H9 (cell line): ENCODE results near the gene RRBP1. TPM values are rescaled to one million over a fixed set of nuclear protein-coding genes. Genes with fewer than 3 reads are reported as not detected.

Source experiments
- DNase-seq: peaks from one replicate; pipeline ENCODE4 v3.0.0-alpha.2; 2017
- H2AFZ ChIP-seq: one replicate; pipeline ENCODE4 v1.6.1; 2013; ENCODE audit warnings: mild to moderate bottlenecking, low read length, control low read depth, moderate library complexity
- H2AK5ac ChIP-seq: 2 replicates; pipeline ENCODE4 v1.6.1; 2013; ENCODE audit warnings: low read length, control low read depth, mixed read lengths; ENCODE audit not compliant: insufficient read length
- H2BK120ac ChIP-seq: one replicate; pipeline ENCODE4 v1.6.1; 2013; ENCODE audit warnings: low read depth, mild to moderate bottlenecking, low read length, control low read depth, inconsistent platforms; ENCODE audit not compliant: poor library complexity, severe bottlenecking
- H2BK12ac ChIP-seq: 2 replicates; pipeline ENCODE4 v1.6.1; 2013; ENCODE audit warnings: low read length, control low read depth, mixed read lengths, low read depth; ENCODE audit not compliant: insufficient read length
- H2BK15ac ChIP-seq: 2 replicates; pipeline ENCODE4 v1.6.1; 2013; ENCODE audit warnings: low read depth, low read length, control low read depth
- H2BK20ac ChIP-seq: one replicate; pipeline ENCODE4 v1.6.1; 2013; ENCODE audit warnings: low read depth, mild to moderate bottlenecking, low read length, control low read depth, inconsistent platforms; ENCODE audit not compliant: poor library complexity, severe bottlenecking
- H2BK5ac ChIP-seq: 2 replicates; pipeline ENCODE4 v1.6.1; 2013; ENCODE audit warnings: low read length, control low read depth, mixed read lengths; ENCODE audit not compliant: insufficient read length
- H3K14ac ChIP-seq: 2 replicates; pipeline ENCODE4 v1.6.1; 2013; ENCODE audit warnings: low read length, control low read depth; ENCODE audit not compliant: insufficient read depth
- H3K18ac ChIP-seq: 2 replicates; pipeline ENCODE4 v1.6.1; 2013; ENCODE audit warnings: low read depth, mild to moderate bottlenecking, mixed read lengths, low read length, control low read depth; ENCODE audit not compliant: insufficient read length
- H3K23ac ChIP-seq: 2 replicates; pipeline ENCODE4 v1.6.1; 2013; ENCODE audit warnings: low read length, control low read depth, mixed read lengths, low read depth; ENCODE audit not compliant: insufficient read length
- H3K23me2 ChIP-seq: 2 replicates; pipeline ENCODE4 v1.6.1; 2013; ENCODE audit warnings: low read depth, mild to moderate bottlenecking, mixed read lengths, low read length, control low read depth; ENCODE audit not compliant: insufficient read length, poor library complexity, severe bottlenecking
- H3K27ac ChIP-seq: 2 replicates; pipeline ENCODE4 v1.5.1; 2013; ENCODE audit warnings: low read length, control low read depth, mixed read lengths, low read depth; ENCODE audit not compliant: insufficient read length
- H3K27me3 ChIP-seq: 2 replicates; pipeline ENCODE4 v1.6.1; 2013; ENCODE audit warnings: low read length, control low read depth, inconsistent platforms; ENCODE audit not compliant: insufficient read depth
- H3K4ac ChIP-seq: 2 replicates; pipeline ENCODE4 v1.6.1; 2013; ENCODE audit warnings: low read depth, mild to moderate bottlenecking, control low read depth, inconsistent platforms, low read length, moderate library complexity
- H3K4me1 ChIP-seq: 2 replicates; pipeline ENCODE4 v1.6.1; 2013; ENCODE audit warnings: low read length, control low read depth, inconsistent platforms; ENCODE audit not compliant: insufficient read depth
- H3K4me2 ChIP-seq: 2 replicates; pipeline ENCODE4 v1.6.1; 2013; ENCODE audit warnings: low read length, control low read depth, mixed read lengths; ENCODE audit not compliant: insufficient read length, insufficient read depth
- H3K56ac ChIP-seq: 2 replicates; pipeline ENCODE4 v1.6.1; 2013; ENCODE audit warnings: low read depth, mild to moderate bottlenecking, mixed read lengths, low read length, control low read depth; ENCODE audit not compliant: insufficient read length
- H3K79me1 ChIP-seq: 2 replicates; pipeline ENCODE4 v1.6.1; 2013; ENCODE audit warnings: low read depth, mild to moderate bottlenecking, moderate library complexity, low read length, control low read depth, inconsistent platforms; ENCODE audit not compliant: insufficient read depth, poor library complexity, severe bottlenecking
- H3K79me2 ChIP-seq: 2 replicates; pipeline ENCODE4 v1.6.1; 2013; ENCODE audit warnings: low read length, control low read depth, inconsistent platforms; ENCODE audit not compliant: insufficient read depth
- H3K9ac ChIP-seq: 2 replicates; pipeline ENCODE4 v1.6.1; 2013; ENCODE audit warnings: low read length, control low read depth, mixed read lengths; ENCODE audit not compliant: insufficient read length; ENCODE audit errors: extremely low read depth
- H3K9me3 ChIP-seq: one replicate; pipeline ENCODE4 v1.6.1; 2013; ENCODE audit warnings: low read depth, low read length, inconsistent platforms; ENCODE audit not compliant: control insufficient read depth
- H3T11ph ChIP-seq: one replicate; pipeline ENCODE4 v1.6.1; 2013; ENCODE audit warnings: mild to moderate bottlenecking, low read length, control low read depth, inconsistent platforms
- H4K20me1 ChIP-seq: one replicate; pipeline ENCODE4 v1.6.1; 2013; ENCODE audit not compliant: control insufficient read depth, insufficient read length, insufficient read depth
- H4K5ac ChIP-seq: 2 replicates; pipeline ENCODE4 v1.6.1; 2013; ENCODE audit warnings: low read depth, mild to moderate bottlenecking, mixed read lengths, low read length, control low read depth; ENCODE audit not compliant: insufficient read length
- H4K8ac ChIP-seq: replicated peaks from 2 replicates; pipeline ENCODE4 v1.6.1; 2013; ENCODE audit warnings: low read length, control low read depth, mixed read lengths, low read depth; ENCODE audit not compliant: insufficient read length
- H4K91ac ChIP-seq: 2 replicates; pipeline ENCODE4 v1.6.1; 2013; ENCODE audit warnings: low read depth, mild to moderate bottlenecking, moderate library complexity, mixed read lengths, low read length, control low read depth; ENCODE audit not compliant: insufficient read length
- H3K27ac Mint-ChIP-seq, 3 experiments: 2 replicates in 2 of 3; 3 replicates in 1 of 3; pipeline ENCODE4 v1.8.0; 2020 to 2021; ENCODE audit warnings: mixed read lengths in 3 of 3, mild to moderate bottlenecking in 1 of 3, moderate library complexity in 1 of 3
- H3K27me3 Mint-ChIP-seq: 2 replicates; pipeline ENCODE4 v1.8.0; 2021; ENCODE audit warnings: low read depth, mild to moderate bottlenecking, moderate library complexity, mixed read lengths
- H3K36me3 Mint-ChIP-seq, 3 experiments: 2 replicates in 2 of 3; 3 replicates in 1 of 3; pipeline ENCODE4 v1.8.0; 2020 to 2021; ENCODE audit warnings: low read depth in 3 of 3, mixed read lengths in 3 of 3; ENCODE audit not compliant: insufficient read depth in 1 of 3
- H3K4me1 Mint-ChIP-seq, 2 experiments: 2 replicates each; pipeline ENCODE4 v1.8.0; 2020; ENCODE audit warnings: mixed read lengths in 2 of 2
- H3K4me3 Mint-ChIP-seq, 2 experiments: 2 replicates in 1 of 2; 3 replicates in 1 of 2; pipeline ENCODE4 v1.8.0; 2020 to 2021; ENCODE audit warnings: mild to moderate bottlenecking in 2 of 2, mixed read lengths in 2 of 2, moderate library complexity in 1 of 2
- H3K9me3 Mint-ChIP-seq, 2 experiments: 2 replicates in 1 of 2; 3 replicates in 1 of 2; pipeline ENCODE4 v1.8.0; 2020; ENCODE audit warnings: mild to moderate bottlenecking in 2 of 2, mixed read lengths in 2 of 2, moderate library complexity in 1 of 2
- CTCF ChIP-seq: fragments of 200-600 bp; sonication (generic); conservative IDR thresholded peaks from 3 replicates; pipeline ENCODE4 v1.8.0; 2021; ENCODE audit warnings: antibody characterized with exemption, mild to moderate bottlenecking
- WGBS: extraction: QIAGEN DNeasy Blood & Tissue Kit; methylation state at CpG from one replicate; pipeline ENCODE4 v1.1.7; 2013; ENCODE audit warnings: missing lambda C conversion rate, low lambda C conversion rate, mixed read lengths; ENCODE audit not compliant: insufficient read length; ENCODE audit errors: extremely low coverage; 5-methylcytosine and 5-hydroxymethylcytosine counted together
- total RNA-seq: library from RNA; stranded (reverse); gene quantifications from 2 replicates; pipeline ENCODE4 v1.2.1, GENCODE V29; 2021

Gene RRBP1
- total RNA-seq, 1 experiment from 2014 or later, result 97.8 TPM

- no peaks in the 10 kb centered on the region for H3K27me3 Mint-ChIP-seq
- Histone ChIP-seq H2BK12ac (no peak overlapping the region), H4K20me1 (no peaks in the 10 kb centered on the region), H3K79me1 (no peaks in the 10 kb centered on the region), H3K23me2 (no peaks in the 10 kb centered on the region), H2BK20ac (no peak overlapping the region), H3K9me3 (no peaks in the 10 kb centered on the region), H3K56ac (no peak overlapping the region), H3K4me1 (no peaks in the 10 kb centered on the region), H2AFZ (no peak overlapping the region), H3K4me2 (no peak overlapping the region), H3K27ac (no peak overlapping the region), H3K18ac (no peak overlapping the region), H3K23ac (no peak overlapping the region), H4K91ac (no peak overlapping the region), H3K27me3 (no peaks in the 10 kb centered on the region), H3K79me2 (no peaks in the 10 kb centered on the region; the same call in 1 of the 2 replicates), H3K9ac (no peak overlapping the region), H2BK5ac (no peak overlapping the region), H2BK120ac (no peak overlapping the region), H2BK15ac (no peak overlapping the region), H3T11ph (no peak overlapping the region), H3K14ac (no peak overlapping the region), H4K8ac (no peak overlapping the region), H2AK5ac (no peak overlapping the region), H4K5ac (no peak overlapping the region), H3K4ac (no peak overlapping the region)
- no peak overlapping the region for H3K4me3 Mint-ChIP-seq
- H3K27ac Mint-ChIP-seq, result peak overlapping the region in 2 of 3 experiments; percentile 54 to 84; a peak in 3 of 7 replicates
- WGBS, result no CpG with 5 or more reads among the region's 13 CpGs
- H3K4me1 Mint-ChIP-seq, result peaks cover 11 to 27% of the 10 kb centered on the region in 2 experiments
- no peaks in the 10 kb centered on the region for H3K9me3 Mint-ChIP-seq
- H3K36me3 Mint-ChIP-seq, result peaks cover 29 to 51% (median 48%) of the 10 kb centered on the region in 3 experiments; a peak in 6 of 7 replicates
- no peak for TF ChIP-seq CTCF
- DNase-seq, result no peak
Measured at GRCh38 chr20:17637985-17638640, 43.9 kb downstream of the RRBP1 start.
